Panc1 (cell line): ENCODE results near the gene VSTM2L. TPM values are rescaled to one million over a fixed set of nuclear protein-coding genes. Genes with fewer than 3 reads are reported as not detected.

Source experiments
- ATAC-seq: fragments of 200-7000 bp; cut with Tn5 transposase; 2 replicates; pipeline ENCODE4 v1.9.1; 2020; ENCODE audit warnings: mild to moderate bottlenecking, moderate library complexity
- BruUV-seq: library from RNA; stranded (reverse); fragments of 400-500 nt; replicated peaks from 2 replicates; lab custom pipeline; 2021; lab: Mats Ljungman, UMichigan
- CTCF ChIA-PET: fragments of 300-600 bp; sonication (Branson Sonifier 250); formaldehyde crosslinking; loops from one replicate; lab custom pipeline; 2022; ENCODE audit warnings: antibody characterized with exemption; lab: Charles Lee
- POLR2A ChIA-PET: fragments of 300-600 bp; sonication (Branson Sonifier 250); formaldehyde crosslinking; loops from one replicate; lab custom pipeline; 2022; ENCODE audit warnings: antibody characterized with exemption; lab: Charles Lee
- DNase-seq: peaks from one replicate; pipeline ENCODE4 v3.0.0-alpha.2; 2010; ENCODE audit warnings: low read depth, low spot score
- H3K27ac ChIP-seq: 2 replicates; pipeline ENCODE4 v1.5.1; 2011; ENCODE audit warnings: mild to moderate bottlenecking, low read length, inconsistent platforms
- H3K27me3 ChIP-seq: fragments of 200-500 bp; sonication (Bioruptor generic); 2 replicates; pipeline ENCODE4 v1.6.0; 2014; ENCODE audit warnings: low read length, inconsistent platforms; ENCODE audit not compliant: control insufficient read depth, insufficient read depth
- H3K36me3 ChIP-seq: fragments of 200-500 bp; sonication (Bioruptor generic); 2 replicates; pipeline ENCODE4 v1.5.1; 2014; ENCODE audit warnings: inconsistent platforms, mild to moderate bottlenecking, low read length, moderate library complexity; ENCODE audit not compliant: control insufficient read depth, insufficient read depth
- H3K4me1 ChIP-seq: 2 replicates; pipeline ENCODE4 v1.5.1; 2011; ENCODE audit warnings: inconsistent platforms, mild to moderate bottlenecking, low read length, moderate library complexity; ENCODE audit not compliant: control insufficient read depth, insufficient read depth
- H3K4me3 ChIP-seq, 2 experiments: 2 replicates each; pipeline ENCODE4 v1.5.1; 2011 to 2012; ENCODE audit warnings: low read depth in 2 of 2, low read length in 2 of 2, mild to moderate bottlenecking in 2 of 2, inconsistent platforms in 1 of 2, moderate library complexity in 1 of 2
- H3K9me3 ChIP-seq: fragments of 200-500 bp; sonication (Bioruptor generic); 2 replicates; pipeline ENCODE4 v1.5.1; 2014; ENCODE audit warnings: low read depth, mild to moderate bottlenecking, inconsistent platforms, low read length, moderate library complexity; ENCODE audit not compliant: control insufficient read depth, insufficient read depth
- CTCF ChIP-seq: fragments of 450-650 bp; IDR thresholded peaks from 2 replicates; pipeline ENCODE4 v1.5.1; 2017; ENCODE audit warnings: mild to moderate bottlenecking
- POLR2AphosphoS5 ChIP-seq: IDR thresholded peaks from 2 replicates; pipeline ENCODE4 v1.6.1; 2012; ENCODE audit warnings: mild to moderate bottlenecking, low read depth, low read length, moderate library complexity
- REST ChIP-seq, 2 experiments: IDR thresholded peaks; 2 replicates each; pipeline ENCODE4 v1.6.1; 2011 to 2012; ENCODE audit warnings: low read depth in 2 of 2, control low read depth in 1 of 2, low read length in 1 of 2, mild to moderate bottlenecking in 1 of 2, moderate library complexity in 1 of 2; ENCODE audit not compliant: insufficient read depth in 1 of 2
- SIN3A ChIP-seq: IDR thresholded peaks from 2 replicates; pipeline ENCODE4 v1.6.1; 2012; ENCODE audit warnings: low read depth, mild to moderate bottlenecking, low read length, moderate library complexity, borderline replicate concordance; ENCODE audit not compliant: insufficient read depth
- TCF7L2 ChIP-seq: IDR thresholded peaks from 2 replicates; pipeline ENCODE4 v1.6.1; 2011; ENCODE audit warnings: mild to moderate bottlenecking, low read depth, low read length, inconsistent platforms
- in situ Hi-C: cut with HindIII; loops from 2 replicates; pipeline ENCODE4 v1.10.0; 2016; ENCODE audit warnings: low sequenced_read_pairs, low pct_unique_long_range_greater_than_20kb
- intact Hi-C: fragments of 100-400 bp; cut with micrococcal nuclease; formaldehyde crosslinking; loops from one replicate; pipeline ENCODE4 v1.10.0; 2022; ENCODE audit not compliant: unreplicated experiment
- total RNA-seq: library from RNA; stranded (reverse); gene quantifications from one replicate; pipeline ENCODE4 v1.2.1, GENCODE V29; 2021; ENCODE audit not compliant: unreplicated experiment

The VSTM2L gene
- total RNA-seq, 1 experiment from 2014 or later: 16.0 TPM

GRCh38 chr20:37934634-37935375 lies 31.9 kb downstream of the VSTM2L start:
- intact Hi-C loops: no loop called here
- in situ Hi-C loops: no loop called here
- no peak overlapping the region for H3K4me3 ChIP-seq
- H3K36me3 ChIP-seq: no peaks in the 10 kb centered on the region
- no TSS peak for BruUV-seq
- POLR2A ChIA-PET: no interaction called here
- no peaks in the 10 kb centered on the region for H3K4me1 ChIP-seq
- no peaks in the 10 kb centered on the region for H3K27me3 ChIP-seq
- no peak for TF ChIP-seq SIN3A
- TF ChIP-seq POLR2AphosphoS5: no peak
- TF ChIP-seq TCF7L2: no peak
- no peak for TF ChIP-seq CTCF
- TF ChIP-seq REST (IDR thresholded peaks at IDR 0.05; ENCODE audit: insufficient read depth in 1 of 2, low read depth in 2 of 2, low read length in 1 of 2): no peak
- CTCF ChIA-PET: no interaction called here
- no peak for ATAC-seq
- H3K27ac ChIP-seq: no peak overlapping the region
- H3K9me3 ChIP-seq: no peaks in the 10 kb centered on the region
- no peak for DNase-seq

- TF ChIP-seq REST (IDR thresholded peaks at IDR 0.05; ENCODE audit: insufficient read depth in 1 of 2, low read depth in 2 of 2, low read length in 1 of 2) (no peak), CTCF (no peak), POLR2AphosphoS5 (no peak), SIN3A (no peak), TCF7L2 (no peak)
- ChIA-PET CTCF (no interaction called here), POLR2A (no interaction called here)
- in situ Hi-C loops (no loop called here), intact Hi-C loops (no loop called here)
- H3K27me3 ChIP-seq: no peaks in the 10 kb centered on the region
- no peaks in the 10 kb centered on the region for H3K4me1 ChIP-seq
- H3K36me3 ChIP-seq: no peaks in the 10 kb centered on the region
- ATAC-seq (no peak), DNase-seq (no peak)
- H3K27ac ChIP-seq: no peak overlapping the region
- H3K9me3 ChIP-seq: no peaks in the 10 kb centered on the region
- BruUV-seq: no TSS peak
- no peak overlapping the region for H3K4me3 ChIP-seq
Measured at GRCh38 chr20:37935435-37935834, 32.5 kb downstream of the VSTM2L start.
